Measurements from ENCODE around the gene SPTBN5.

SPTBN5 gene

GRCh38 chr15:41918506-41919126 lies 24.8 kb upstream of the SPTBN5 start:
- no peak for TF ChIP-seq CTCF (IDR thresholded peaks at IDR 0.05; ENCODE audit: low read depth, low read length)
- TF ChIP-seq EZH2phosphoT487 (IDR thresholded peaks at IDR 0.05; ENCODE audit: low read depth): no peak
- Histone ChIP-seq H4K20me1 (ENCODE audit: insufficient read depth, low read length) (peaks cover 6% of the 10 kb centered on the region; the same call in 1 of the 2 replicates), H3K4me1 (ENCODE audit: low read length) (peaks cover 11% of the 10 kb centered on the region), H3K27ac (ENCODE audit: low read length) (no peak overlapping the region), H3K36me3 (replicated peaks; ENCODE audit: low read depth, low read length) (peaks cover 33% of the 10 kb centered on the region), H3K4me2 (ENCODE audit: low read length) (no peak overlapping the region), H3K27me3 (ENCODE audit: low read depth, low read length) (no peaks in the 10 kb centered on the region), H3K9ac (ENCODE audit: low read length) (no peak overlapping the region), H3K9me3 (ENCODE audit: insufficient read depth, low read length) (peaks cover 3% of the 10 kb centered on the region; the same call in 1 of the 2 replicates), H2AFZ (ENCODE audit: low read depth, low read length) (no peak overlapping the region), H3K79me2 (ENCODE audit: low read length) (no peaks in the 10 kb centered on the region), H3K4me3 (ENCODE audit: low read length) (no peak overlapping the region)

- Histone ChIP-seq H3K4me3 (ENCODE audit: low read length) (no peak overlapping the region), H3K79me2 (ENCODE audit: low read length) (no peaks in the 10 kb centered on the region), H3K9me3 (ENCODE audit: insufficient read depth, low read length) (peaks cover 3% of the 10 kb centered on the region; the same call in 1 of the 2 replicates), H3K27me3 (ENCODE audit: low read depth, low read length) (no peaks in the 10 kb centered on the region), H2AFZ (ENCODE audit: low read depth, low read length) (no peak overlapping the region), H3K4me1 (ENCODE audit: low read length) (peaks cover 5% of the 10 kb centered on the region; the same call in 1 of the 2 replicates), H4K20me1 (ENCODE audit: insufficient read depth, low read length) (no peaks in the 10 kb centered on the region; the same call in 1 of the 2 replicates), H3K36me3 (replicated peaks; ENCODE audit: low read depth, low read length) (peaks cover 26% of the 10 kb centered on the region), H3K27ac (ENCODE audit: low read length) (no peak overlapping the region), H3K9ac (ENCODE audit: low read length) (no peak overlapping the region), H3K4me2 (ENCODE audit: low read length) (no peak overlapping the region)
- TF ChIP-seq CTCF (IDR thresholded peaks at IDR 0.05; ENCODE audit: low read depth, low read length) (no peak), EZH2phosphoT487 (IDR thresholded peaks at IDR 0.05; ENCODE audit: low read depth) (no peak)
Observed at GRCh38 chr15:41917767-41918430, 24.0 kb upstream of the SPTBN5 start.

GRCh38 chr15:41915255-41915994 lies 21.6 kb upstream of the SPTBN5 start:
- Histone ChIP-seq H3K79me2 (ENCODE audit: low read length) (no peaks in the 10 kb centered on the region), H3K4me2 (ENCODE audit: low read length) (no peak overlapping the region), H3K4me1 (ENCODE audit: low read length) (no peaks in the 10 kb centered on the region), H3K9ac (ENCODE audit: low read length) (no peak overlapping the region), H2AFZ (ENCODE audit: low read depth, low read length) (no peak overlapping the region), H3K27ac (ENCODE audit: low read length) (no peak overlapping the region), H3K9me3 (ENCODE audit: insufficient read depth, low read length) (no peaks in the 10 kb centered on the region), H3K4me3 (ENCODE audit: low read length) (no peak overlapping the region), H4K20me1 (ENCODE audit: insufficient read depth, low read length) (no peaks in the 10 kb centered on the region), H3K36me3 (replicated peaks; ENCODE audit: low read depth, low read length) (peaks cover 17% of the 10 kb centered on the region), H3K27me3 (ENCODE audit: low read depth, low read length) (no peaks in the 10 kb centered on the region)
- TF ChIP-seq CTCF (IDR thresholded peaks at IDR 0.05; ENCODE audit: low read depth, low read length) (no peak), EZH2phosphoT487 (IDR thresholded peaks at IDR 0.05; ENCODE audit: low read depth) (no peak)

GRCh38 chr15:41914411-41914810 lies 20.6 kb upstream of the SPTBN5 start:
- H3K4me3 ChIP-seq (ENCODE audit: low read length): no peak overlapping the region
- H3K27me3 ChIP-seq (ENCODE audit: low read depth, low read length): no peaks in the 10 kb centered on the region
- no peaks in the 10 kb centered on the region for H3K79me2 ChIP-seq (ENCODE audit: low read length)
- TF ChIP-seq CTCF (IDR thresholded peaks at IDR 0.05; ENCODE audit: low read depth, low read length) (no peak), EZH2phosphoT487 (IDR thresholded peaks at IDR 0.05; ENCODE audit: low read depth) (no peak)
- H2AFZ ChIP-seq (ENCODE audit: low read depth, low read length): no peak overlapping the region
- H3K36me3 ChIP-seq (replicated peaks; ENCODE audit: low read depth, low read length): peaks cover 20% of the 10 kb centered on the region
- H3K4me1 ChIP-seq (ENCODE audit: low read length): no peaks in the 10 kb centered on the region
- H3K9ac ChIP-seq (ENCODE audit: low read length): no peak overlapping the region
- H3K27ac ChIP-seq (ENCODE audit: low read length): no peak overlapping the region
- no peaks in the 10 kb centered on the region for H3K9me3 ChIP-seq (ENCODE audit: insufficient read depth, low read length)
- H3K4me2 ChIP-seq (ENCODE audit: low read length): no peak overlapping the region
- no peaks in the 10 kb centered on the region for H4K20me1 ChIP-seq (ENCODE audit: insufficient read depth, low read length)
